Mucosa of stomach (tissue), 1 donor: ENCODE results near the gene GABARAPL1.
"Not testable (repeated sequence)": the region's sequence is repeated elsewhere in the genome, so short reads cannot be mapped to it uniquely, and the experiment has no call there.

Source experiments
- H3K27me3 ChIP-seq: one replicate; pipeline ENCODE4 v1.7.0; 2013; ENCODE audit warnings: mild to moderate bottlenecking, low read length; ENCODE audit not compliant: control insufficient read depth, insufficient read depth
- H3K36me3 ChIP-seq: one replicate; pipeline ENCODE4 v1.7.0; 2013; ENCODE audit warnings: low read length; ENCODE audit not compliant: control insufficient read depth, insufficient read depth
- H3K4me1 ChIP-seq: one replicate; pipeline ENCODE4 v1.7.0; 2013; ENCODE audit warnings: mild to moderate bottlenecking, low read length; ENCODE audit not compliant: control insufficient read depth, insufficient read depth
- H3K4me3 ChIP-seq: one replicate; pipeline ENCODE4 v1.7.0; 2013; ENCODE audit warnings: low read length
- H3K9ac ChIP-seq: one replicate; pipeline ENCODE4 v1.7.0; 2013; ENCODE audit warnings: mild to moderate bottlenecking, low read length, moderate library complexity
- H3K9me3 ChIP-seq: one replicate; pipeline ENCODE4 v1.7.0; 2013; ENCODE audit warnings: mild to moderate bottlenecking, low read length, moderate library complexity; ENCODE audit not compliant: control insufficient read depth
- donor health status: Pancreatic carcinoma.

Gene GABARAPL1

DNA sequence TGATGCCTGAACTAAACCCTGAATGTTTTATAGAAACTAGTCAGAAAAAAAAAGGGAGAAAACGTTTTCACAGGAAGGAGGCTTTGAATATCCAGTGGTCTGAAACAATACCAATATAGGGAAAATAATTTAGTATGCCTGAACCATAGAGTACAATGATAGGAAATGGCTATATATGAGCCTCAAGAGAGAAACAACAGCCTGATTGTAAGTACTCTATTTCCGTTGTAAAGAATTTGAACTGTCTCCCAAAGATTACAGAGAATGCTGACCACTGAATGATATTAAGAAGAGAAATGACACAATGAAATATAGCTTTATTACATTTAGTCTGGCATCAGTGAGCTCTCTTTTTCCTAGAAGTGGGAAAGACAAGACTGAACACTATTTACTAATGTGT, 5.5 kb upstream of the GABARAPL1 start:
- Histone ChIP-seq H3K4me3 (no peak overlapping the region), H3K9ac (no peak overlapping the region), H3K4me1 (no peaks in the 10 kb centered on the region), H3K36me3 (no peaks in the 10 kb centered on the region), H3K9me3 (no peaks in the 10 kb centered on the region), H3K27me3 (no peaks in the 10 kb centered on the region)

DNA sequence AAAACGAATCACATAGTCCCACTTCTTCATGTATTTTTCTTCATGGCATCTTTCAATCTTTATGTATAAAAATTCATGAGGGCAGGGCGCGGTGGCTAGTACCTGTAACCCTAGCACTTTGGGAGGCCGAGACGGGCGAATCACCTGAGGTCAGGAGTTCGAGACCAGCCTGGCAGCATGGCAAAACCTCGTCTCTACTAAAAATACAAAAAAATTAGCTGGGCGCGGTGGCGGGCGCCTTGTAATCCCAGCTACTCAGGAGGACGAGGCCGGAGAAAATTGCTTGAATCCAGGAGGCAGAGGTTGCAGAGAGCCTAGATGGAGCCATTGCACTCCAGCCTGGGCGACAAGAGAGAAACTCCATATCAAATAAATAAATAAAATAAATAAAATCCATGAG, 2.5 kb upstream of the GABARAPL1 start:
- no peaks in the 10 kb centered on the region for H3K27me3 ChIP-seq
- no peak overlapping the region for H3K9ac ChIP-seq
- H3K4me3 ChIP-seq = no peak overlapping the region
- no peaks in the 10 kb centered on the region for H3K36me3 ChIP-seq
- H3K9me3 ChIP-seq = no peaks in the 10 kb centered on the region
- peaks cover 8% of the 10 kb centered on the region for H3K4me1 ChIP-seq

DNA sequence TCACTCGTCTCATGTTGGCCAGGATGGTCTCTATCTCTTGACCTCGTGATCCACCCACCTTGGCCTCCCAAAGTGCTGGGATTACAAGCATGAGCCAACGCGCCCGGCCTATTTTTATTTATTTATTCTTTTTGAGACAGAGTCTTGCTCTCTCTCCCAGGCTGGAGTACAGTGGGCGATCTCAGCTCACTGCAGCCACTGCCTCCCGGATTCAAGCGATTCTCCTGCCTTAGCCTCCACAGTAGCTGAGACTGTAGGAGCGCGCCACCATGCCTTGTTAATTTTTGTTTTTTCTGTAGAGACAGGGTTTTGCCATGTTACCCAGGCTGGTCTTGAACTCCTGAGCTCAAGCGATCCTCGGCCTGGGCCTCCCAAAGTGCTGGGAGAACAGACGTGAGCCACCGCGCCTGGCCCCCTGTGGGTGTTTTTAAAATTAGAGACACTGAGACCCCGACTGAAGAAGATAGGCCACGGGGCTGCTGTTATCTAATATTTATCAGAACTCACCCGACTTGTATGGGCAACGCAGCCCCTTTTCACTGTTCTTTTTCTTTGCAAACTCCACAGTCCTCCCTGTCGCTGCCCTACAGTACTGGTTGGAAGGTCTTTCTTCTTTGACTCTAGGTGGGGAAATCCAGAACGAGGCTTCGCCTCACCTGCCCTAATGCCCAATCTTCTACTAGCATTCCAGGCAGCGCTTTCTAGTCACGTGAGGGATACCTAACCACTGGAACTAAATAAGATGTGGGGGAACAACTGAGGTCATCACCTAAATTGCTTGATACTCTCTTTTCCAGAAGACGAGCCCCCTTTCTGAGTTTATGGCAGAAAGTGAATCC, 1.4 kb upstream of the GABARAPL1 start:
- Histone ChIP-seq H3K36me3 (no peaks in the 10 kb centered on the region), H3K4me1 (peaks cover 12% of the 10 kb centered on the region), H3K9ac (no peak overlapping the region), H3K9me3 (no peaks in the 10 kb centered on the region), H3K27me3 (no peaks in the 10 kb centered on the region), H3K4me3 (no peak overlapping the region)

DNA sequence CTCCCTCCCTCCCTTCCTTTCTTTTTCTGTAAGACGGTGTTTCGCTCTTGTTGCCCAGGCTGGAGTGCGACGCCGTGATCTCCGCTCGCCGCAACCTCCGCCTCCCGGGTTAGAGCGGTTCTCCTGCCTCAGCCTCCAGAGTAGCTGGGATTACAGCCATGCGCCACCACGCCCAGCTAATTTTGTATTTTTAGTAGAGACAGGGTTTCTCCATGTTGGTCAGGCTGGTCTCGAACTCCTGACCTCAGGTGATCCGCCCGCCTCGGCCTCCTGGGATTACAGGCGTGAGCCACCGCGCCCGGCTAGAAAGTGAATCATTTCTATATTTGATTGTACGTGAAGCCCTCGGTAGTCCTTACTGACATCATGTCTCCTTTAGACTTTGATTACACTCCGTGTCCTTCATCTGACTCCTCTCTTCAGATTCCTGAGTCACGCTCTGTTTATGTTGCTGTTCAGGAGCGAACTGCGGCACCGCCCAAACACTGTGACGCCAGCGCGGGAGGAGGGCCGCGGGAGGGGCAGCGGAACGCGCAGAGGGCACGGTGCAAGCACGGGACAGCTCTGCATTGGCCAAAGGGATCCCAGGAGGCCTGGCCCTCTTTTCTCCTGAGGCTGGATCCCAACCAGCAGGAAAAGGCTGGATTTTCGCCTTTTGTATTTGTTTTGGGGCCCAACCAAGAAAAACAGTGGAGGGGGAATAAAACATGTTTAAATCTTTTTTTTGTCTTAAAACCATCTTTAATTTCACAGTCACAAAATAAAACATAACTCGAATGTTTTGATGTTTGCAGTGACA, 538 bp upstream of the GABARAPL1 start:
- Histone ChIP-seq H3K9me3 (no peaks in the 10 kb centered on the region), H3K4me3 (peak overlapping the region; percentile 89), H3K4me1 (peaks cover 12% of the 10 kb centered on the region), H3K27me3 (no peaks in the 10 kb centered on the region), H3K36me3 (no peaks in the 10 kb centered on the region), H3K9ac (peak overlapping the region; percentile 98)

DNA sequence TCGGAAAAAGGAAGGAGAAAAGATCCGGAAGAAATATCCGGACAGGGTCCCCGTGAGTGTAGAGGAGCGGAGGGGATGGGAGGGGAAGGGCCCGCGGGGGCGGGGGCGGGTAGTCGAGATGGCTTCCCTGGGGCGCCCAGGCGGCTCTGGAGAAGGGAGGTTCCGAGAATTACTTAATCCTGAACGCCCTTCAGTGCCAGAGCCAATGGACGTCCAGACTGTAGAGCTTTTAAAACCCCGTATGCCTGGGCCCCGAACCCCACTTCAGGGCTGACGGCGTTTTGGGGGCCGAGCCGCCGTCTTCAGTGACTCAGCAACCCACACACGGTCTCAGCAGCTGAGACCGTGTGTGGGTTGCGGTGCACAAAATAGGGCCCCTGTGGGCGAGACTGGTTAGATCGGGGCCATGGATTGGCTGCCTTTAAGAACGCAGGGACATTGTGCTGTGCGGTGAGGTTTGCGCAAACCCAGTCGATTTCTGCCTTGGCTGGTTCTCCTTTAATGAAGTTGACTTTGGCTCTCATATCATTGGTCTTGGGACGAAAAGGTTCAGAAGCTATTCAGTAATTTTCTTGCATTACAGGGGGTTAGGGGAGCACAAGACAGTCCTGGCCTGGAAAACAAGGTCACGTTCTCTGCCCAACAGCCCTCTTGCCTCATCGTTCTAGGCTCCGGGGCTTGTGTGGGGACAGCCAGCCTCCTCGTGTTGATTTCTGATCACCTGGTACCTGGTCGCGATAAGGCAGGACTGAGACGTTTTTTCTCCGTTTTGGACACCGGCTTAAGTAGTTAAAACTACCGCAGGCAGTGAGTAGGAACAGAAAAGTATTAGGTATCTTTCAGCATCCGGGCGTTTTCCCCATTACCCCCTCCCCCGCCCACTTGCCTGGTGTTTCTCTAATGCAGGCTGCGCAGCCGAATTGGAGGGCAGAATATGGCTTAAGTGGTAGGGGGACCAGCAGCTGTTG, 775 bp downstream of the GABARAPL1 start:
- peak overlapping the region; percentile 89 for H3K4me3 ChIP-seq
- no peaks in the 10 kb centered on the region for H3K36me3 ChIP-seq
- H3K4me1 ChIP-seq = peaks cover 12% of the 10 kb centered on the region
- H3K9me3 ChIP-seq = no peaks in the 10 kb centered on the region
- no peaks in the 10 kb centered on the region for H3K27me3 ChIP-seq
- H3K9ac ChIP-seq = peak overlapping the region; percentile 98

DNA sequence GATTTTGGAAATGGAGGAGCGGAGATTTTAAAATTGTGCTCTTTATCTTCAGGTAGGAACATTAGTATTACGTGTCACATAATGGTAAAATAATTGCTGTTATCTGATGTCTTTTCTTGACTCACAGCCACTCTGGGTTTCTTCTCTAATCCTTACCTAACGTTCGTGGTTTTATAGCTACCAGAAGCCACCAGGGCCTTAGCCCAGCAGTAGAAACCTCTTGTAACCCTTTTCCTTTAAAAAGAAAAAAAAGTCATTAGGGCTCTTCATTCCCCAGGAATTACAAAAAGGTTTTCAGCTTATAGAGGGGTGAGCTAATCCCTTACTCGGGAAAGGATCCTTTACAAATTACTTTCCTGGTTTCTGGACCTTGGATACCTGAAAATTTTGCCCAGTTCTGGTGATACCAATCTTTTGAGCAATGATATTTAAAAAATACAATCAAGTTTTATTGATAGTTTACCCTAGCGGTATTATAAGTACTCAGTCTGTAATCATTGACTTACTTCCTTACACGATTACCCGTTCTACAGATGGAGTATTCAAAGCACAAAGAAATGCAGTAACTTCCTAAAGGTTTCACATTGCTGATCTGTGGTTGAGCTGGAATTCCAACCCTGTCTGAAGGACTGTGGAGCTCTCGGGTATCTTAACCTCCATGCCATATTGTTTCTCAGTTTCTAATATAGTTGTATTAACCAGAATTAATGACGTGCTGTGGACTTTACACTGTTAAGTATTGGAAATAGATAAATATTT, 1.6 kb downstream of the GABARAPL1 start:
- Histone ChIP-seq H3K4me1 (peaks cover 12% of the 10 kb centered on the region), H3K9me3 (no peaks in the 10 kb centered on the region), H3K4me3 (peak overlapping the region; percentile 89), H3K9ac (peak overlapping the region; percentile 98), H3K36me3 (no peaks in the 10 kb centered on the region), H3K27me3 (no peaks in the 10 kb centered on the region)

DNA sequence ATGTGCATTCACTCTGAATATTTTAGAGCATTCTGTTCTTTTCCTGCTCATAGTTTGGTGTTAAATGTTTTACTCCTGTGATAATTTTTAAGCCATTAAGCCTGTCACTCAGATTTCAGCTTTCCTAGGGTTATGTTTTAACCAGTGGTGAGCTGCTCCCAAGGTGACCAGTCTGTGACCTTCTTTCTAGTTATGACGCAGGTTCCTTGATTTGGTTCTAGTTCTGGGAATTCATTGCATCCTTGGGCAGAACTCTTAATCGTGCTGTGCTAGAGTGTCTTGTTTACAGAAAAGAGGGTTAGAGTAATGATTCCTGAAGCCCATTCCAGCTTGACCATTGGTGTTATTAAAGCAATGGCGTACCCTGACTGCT, 2.2 kb downstream of the GABARAPL1 start:
- H3K9ac ChIP-seq = peak overlapping the region; percentile 98
- no peaks in the 10 kb centered on the region for H3K36me3 ChIP-seq
- no peaks in the 10 kb centered on the region for H3K27me3 ChIP-seq
- H3K4me3 ChIP-seq = no peak overlapping the region
- no peaks in the 10 kb centered on the region for H3K9me3 ChIP-seq
- peaks cover 12% of the 10 kb centered on the region for H3K4me1 ChIP-seq

DNA sequence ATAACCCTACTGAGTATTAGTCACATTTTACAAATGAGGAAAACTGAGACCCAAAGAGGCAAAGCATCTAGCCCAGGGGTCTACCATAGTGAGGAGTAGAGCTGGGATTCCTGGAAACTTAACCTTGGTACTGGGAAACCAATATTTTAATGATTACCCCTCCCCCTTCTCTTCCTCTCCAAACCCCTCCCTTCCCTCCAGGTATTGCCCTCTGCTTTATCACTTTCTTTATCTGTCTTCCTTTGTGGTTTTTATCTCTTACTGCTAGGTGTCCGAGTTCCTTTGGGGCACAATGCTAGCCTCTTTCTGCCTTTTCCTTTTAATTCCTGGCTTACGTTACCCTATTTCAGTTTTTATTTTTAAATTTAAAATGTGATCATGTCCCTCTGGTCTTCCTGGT, 2.8 kb downstream of the GABARAPL1 start:
- no peaks in the 10 kb centered on the region for H3K36me3 ChIP-seq
- no peaks in the 10 kb centered on the region for H3K9me3 ChIP-seq
- no peak overlapping the region for H3K9ac ChIP-seq
- H3K4me3 ChIP-seq = no peak overlapping the region
- H3K4me1 ChIP-seq = peaks cover 12% of the 10 kb centered on the region
- H3K27me3 ChIP-seq = no peaks in the 10 kb centered on the region

DNA sequence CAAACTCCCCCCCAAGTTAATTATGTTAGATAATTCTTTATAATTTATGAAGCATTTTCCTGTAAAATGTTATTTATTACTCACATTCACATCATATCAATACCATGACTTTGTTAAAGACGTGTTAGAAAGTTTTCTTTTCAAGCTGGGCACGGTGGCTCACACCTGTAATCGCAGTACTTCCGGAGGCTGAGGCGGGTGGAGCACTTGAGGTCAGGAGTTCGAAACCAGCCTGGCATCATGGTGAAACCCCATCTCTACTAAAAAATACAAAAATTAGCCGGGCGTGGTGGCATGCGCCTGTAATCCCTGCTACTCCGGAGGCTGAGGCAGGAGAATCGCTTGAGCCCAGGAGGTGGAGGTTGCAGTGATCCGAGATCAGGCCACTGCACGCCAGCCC, 3.3 kb downstream of the GABARAPL1 start:
- not testable (repeated sequence) for H3K9me3 ChIP-seq, H3K36me3 ChIP-seq, H3K4me3 ChIP-seq, H3K27me3 ChIP-seq, H3K9ac ChIP-seq
- peaks cover 12% of the 10 kb centered on the region for H3K4me1 ChIP-seq

DNA sequence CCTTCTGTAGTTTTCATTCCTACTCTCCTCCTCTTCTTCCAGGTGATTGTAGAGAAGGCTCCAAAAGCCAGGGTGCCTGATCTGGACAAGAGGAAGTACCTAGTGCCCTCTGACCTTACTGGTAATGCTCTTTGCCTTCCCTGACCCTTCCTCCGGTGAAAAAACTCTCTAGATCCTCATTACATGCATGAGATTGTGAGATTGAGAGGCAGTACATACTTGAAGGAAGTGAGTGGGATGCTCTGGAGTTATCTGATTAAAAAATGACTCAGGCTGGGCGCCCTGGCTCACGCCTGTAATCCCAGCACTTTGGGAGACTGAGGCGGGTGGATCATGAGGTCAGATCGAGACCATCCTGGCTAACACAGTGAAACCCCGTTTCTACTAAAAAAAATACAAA, 5.3 kb downstream of the GABARAPL1 start:
- Histone ChIP-seq H3K27me3 (no peaks in the 10 kb centered on the region), H3K4me3 (no peak overlapping the region), H3K4me1 (peaks cover 12% of the 10 kb centered on the region), H3K9ac (no peak overlapping the region), H3K9me3 (no peaks in the 10 kb centered on the region), H3K36me3 (no peaks in the 10 kb centered on the region)

DNA sequence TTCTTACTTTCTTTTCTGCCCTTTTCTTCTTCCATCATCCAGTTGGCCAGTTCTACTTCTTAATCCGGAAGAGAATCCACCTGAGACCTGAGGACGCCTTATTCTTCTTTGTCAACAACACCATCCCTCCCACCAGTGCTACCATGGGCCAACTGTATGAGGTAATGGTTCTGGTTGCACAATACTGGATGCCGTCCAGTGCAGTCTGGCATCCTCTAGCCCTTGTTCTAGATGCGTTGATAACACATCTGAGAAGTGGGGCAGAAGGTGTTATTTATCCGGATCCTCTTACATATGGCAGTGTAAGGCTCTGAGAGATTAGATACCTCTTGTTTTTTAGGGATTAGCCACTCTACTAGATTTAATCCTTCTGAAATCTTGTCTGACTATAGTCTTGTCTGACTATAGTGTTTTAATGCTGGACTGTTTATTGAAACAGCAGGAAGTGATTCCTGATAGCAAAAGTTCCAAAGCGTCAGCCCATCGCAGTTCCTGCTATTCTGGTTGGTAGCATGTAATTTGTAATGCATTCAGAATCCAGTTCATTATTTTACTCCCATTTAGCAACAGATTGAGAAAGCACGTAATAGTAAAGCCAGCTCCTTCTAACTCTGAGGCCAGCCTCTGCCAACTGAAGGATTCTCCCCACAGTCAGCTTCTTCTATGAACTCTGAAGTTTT, 7.9 kb downstream of the GABARAPL1 start:
- H3K4me1 ChIP-seq = peaks cover 1% of the 10 kb centered on the region

More for the DNA sequence above, 7.9 kb downstream of the GABARAPL1 start:
- Histone ChIP-seq H3K36me3 (no peaks in the 10 kb centered on the region), H3K4me3 (no peak overlapping the region), H3K9me3 (no peaks in the 10 kb centered on the region), H3K27me3 (no peaks in the 10 kb centered on the region), H3K9ac (no peak overlapping the region)
